ENCODE measurements around the gene TNFRSF18.
A peak's percentile ranks its signal among the peaks of the same experiment; 100 is the strongest.

TNFRSF18 gene

DNA sequence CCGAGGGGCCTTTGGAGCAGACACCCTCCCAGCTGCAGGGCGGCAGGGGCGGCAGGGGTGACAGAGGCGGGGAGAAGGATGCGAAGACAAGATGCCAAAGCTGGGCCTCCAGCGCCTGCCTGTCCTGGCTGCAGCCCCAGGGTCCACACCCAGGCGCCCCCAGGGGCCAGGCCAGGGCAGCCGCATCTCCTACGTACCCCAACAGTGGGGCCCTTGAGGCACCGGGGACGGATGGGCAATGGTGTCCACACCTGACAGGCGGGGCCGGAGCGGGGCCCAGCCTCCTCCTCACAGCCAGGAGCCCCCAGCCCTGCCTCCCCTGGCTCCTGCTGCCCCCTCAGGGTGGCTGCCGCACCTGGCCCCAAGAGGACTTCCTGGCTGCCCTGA lies 32.8 kb upstream of the TNFRSF18 start:
- TF ChIP-seq ZNF274 (IDR thresholded peaks at IDR 0.05; ENCODE audit: low read depth, low read length), result no peak
- no peak for TF ChIP-seq SUZ12 (IDR thresholded peaks at IDR 0.05; ENCODE audit: extremely low read depth, insufficient read depth, insufficient read length)
- TF ChIP-seq YY1 (IDR thresholded peaks at IDR 0.05; ENCODE audit: insufficient read depth, insufficient read length), result no peak
- H3K4me3 ChIP-seq (ENCODE audit: insufficient read length, low read depth), result no peak overlapping the region
- peaks cover 18% of the 10 kb centered on the region for H3K36me3 ChIP-seq (ENCODE audit: insufficient read depth, insufficient read length, low read length)
- H3K4me1 ChIP-seq (ENCODE audit: insufficient read depth, insufficient read length), result peaks cover 8% of the 10 kb centered on the region
- peak overlapping the region; percentile 3 for H3K9ac ChIP-seq (ENCODE audit: insufficient read length, low read depth)
- H3K27me3 ChIP-seq (ENCODE audit: insufficient read depth, insufficient read length), result no peaks in the 10 kb centered on the region
- no peak for DNase-seq (ENCODE audit: low read depth, low spot score)
- H3K9me3 ChIP-seq (ENCODE audit: insufficient read depth, low read length), result no peaks in the 10 kb centered on the region

DNA sequence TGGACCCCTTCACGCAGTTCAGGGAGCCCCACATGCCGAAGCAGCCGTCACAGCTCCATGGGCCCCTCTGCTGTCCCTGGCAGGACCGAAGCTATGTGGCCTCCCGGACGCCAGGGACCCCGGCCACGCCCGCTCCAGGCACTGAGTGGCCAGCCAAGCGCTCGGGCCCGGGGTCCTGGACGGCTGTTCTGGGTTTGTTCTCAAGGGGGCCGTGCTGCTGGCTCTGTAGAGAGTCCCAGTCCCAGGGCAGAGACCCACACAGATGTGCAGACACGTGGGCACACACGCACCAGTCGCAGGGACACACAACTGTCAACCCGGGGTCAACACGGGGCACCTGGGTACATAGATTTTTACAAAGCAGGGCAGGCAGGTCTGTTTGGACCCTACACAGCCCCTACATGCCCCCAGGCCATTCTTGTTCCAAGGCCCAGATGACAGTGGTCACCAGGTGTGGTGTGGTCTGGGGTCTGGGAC lies 32.3 kb upstream of the TNFRSF18 start:
- Histone ChIP-seq H3K4me1 (ENCODE audit: insufficient read depth, insufficient read length) (peaks cover 8% of the 10 kb centered on the region), H3K4me3 (ENCODE audit: insufficient read length, low read depth) (no peak overlapping the region)
- DNase-seq (ENCODE audit: low read depth, low spot score), result no peak

DNA sequence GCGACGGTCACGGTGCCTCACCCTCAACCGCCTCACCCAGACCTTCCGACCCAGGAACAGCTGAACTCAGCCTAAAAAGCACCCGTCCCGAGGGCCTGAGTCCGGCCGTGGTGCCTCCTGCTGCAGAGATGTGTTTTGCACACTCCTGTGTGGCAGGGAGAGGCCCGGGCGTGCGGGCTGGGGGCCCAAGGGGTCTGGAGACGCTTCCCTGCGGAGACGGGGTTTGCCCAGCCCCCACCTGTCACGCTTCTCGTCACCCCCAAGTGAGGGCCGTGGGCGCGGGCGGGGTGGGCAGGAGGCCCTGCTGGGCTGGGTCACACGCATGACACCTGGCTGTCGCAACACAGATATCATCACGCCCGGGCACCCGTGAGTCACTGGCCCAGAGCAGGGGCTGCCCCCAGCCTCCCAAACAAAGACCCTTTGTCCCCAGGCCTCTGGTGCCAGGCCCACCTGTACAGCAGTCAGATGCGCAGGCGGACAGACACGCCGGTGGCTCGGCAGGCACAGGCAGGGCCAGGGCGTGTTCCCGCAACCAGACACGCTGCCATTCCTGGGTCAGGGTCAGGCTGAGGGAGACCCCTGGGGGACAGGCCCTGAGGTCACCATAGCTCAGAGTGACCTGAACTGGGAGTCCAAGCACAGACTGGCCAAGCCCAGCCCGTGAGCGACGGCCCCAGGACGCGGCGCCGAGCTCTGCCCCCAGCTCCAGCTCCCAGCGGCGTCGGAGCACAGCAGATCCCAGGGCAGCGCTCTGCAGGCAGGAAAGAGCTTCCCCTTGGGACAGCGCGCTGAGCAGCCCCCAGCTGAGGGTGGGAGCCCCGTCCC lies 31.7 kb upstream of the TNFRSF18 start:
- Histone ChIP-seq H3K4me1 (ENCODE audit: insufficient read depth, insufficient read length) (peaks cover 11% of the 10 kb centered on the region), H3K36me3 (ENCODE audit: insufficient read depth, insufficient read length, low read length) (peaks cover 29% of the 10 kb centered on the region), H3K4me3 (ENCODE audit: insufficient read length, low read depth) (no peak overlapping the region), H3K9ac (ENCODE audit: insufficient read length, low read depth) (no peak overlapping the region), H3K27me3 (ENCODE audit: insufficient read depth, insufficient read length) (no peaks in the 10 kb centered on the region), H3K9me3 (ENCODE audit: insufficient read depth, low read length) (peaks cover 1% of the 10 kb centered on the region; the same call in 1 of the 2 replicates)
- TF ChIP-seq YY1 (IDR thresholded peaks at IDR 0.05; ENCODE audit: insufficient read depth, insufficient read length) (no peak), ZNF274 (IDR thresholded peaks at IDR 0.05; ENCODE audit: low read depth, low read length) (no peak), SUZ12 (IDR thresholded peaks at IDR 0.05; ENCODE audit: extremely low read depth, insufficient read depth, insufficient read length) (no peak)
- DNase-seq (ENCODE audit: low read depth, low spot score), result no peak

More for the DNA sequence above, 32.3 kb upstream of the TNFRSF18 start:
- no peak overlapping the region for H3K9ac ChIP-seq (ENCODE audit: insufficient read length, low read depth)
- peaks cover 23% of the 10 kb centered on the region for H3K36me3 ChIP-seq (ENCODE audit: insufficient read depth, insufficient read length, low read length)
- TF ChIP-seq SUZ12 (IDR thresholded peaks at IDR 0.05; ENCODE audit: extremely low read depth, insufficient read depth, insufficient read length) (no peak), ZNF274 (IDR thresholded peaks at IDR 0.05; ENCODE audit: low read depth, low read length) (no peak), YY1 (IDR thresholded peaks at IDR 0.05; ENCODE audit: insufficient read depth, insufficient read length) (no peak)
- no peaks in the 10 kb centered on the region for H3K9me3 ChIP-seq (ENCODE audit: insufficient read depth, low read length)
- H3K27me3 ChIP-seq (ENCODE audit: insufficient read depth, insufficient read length), result no peaks in the 10 kb centered on the region

DNA sequence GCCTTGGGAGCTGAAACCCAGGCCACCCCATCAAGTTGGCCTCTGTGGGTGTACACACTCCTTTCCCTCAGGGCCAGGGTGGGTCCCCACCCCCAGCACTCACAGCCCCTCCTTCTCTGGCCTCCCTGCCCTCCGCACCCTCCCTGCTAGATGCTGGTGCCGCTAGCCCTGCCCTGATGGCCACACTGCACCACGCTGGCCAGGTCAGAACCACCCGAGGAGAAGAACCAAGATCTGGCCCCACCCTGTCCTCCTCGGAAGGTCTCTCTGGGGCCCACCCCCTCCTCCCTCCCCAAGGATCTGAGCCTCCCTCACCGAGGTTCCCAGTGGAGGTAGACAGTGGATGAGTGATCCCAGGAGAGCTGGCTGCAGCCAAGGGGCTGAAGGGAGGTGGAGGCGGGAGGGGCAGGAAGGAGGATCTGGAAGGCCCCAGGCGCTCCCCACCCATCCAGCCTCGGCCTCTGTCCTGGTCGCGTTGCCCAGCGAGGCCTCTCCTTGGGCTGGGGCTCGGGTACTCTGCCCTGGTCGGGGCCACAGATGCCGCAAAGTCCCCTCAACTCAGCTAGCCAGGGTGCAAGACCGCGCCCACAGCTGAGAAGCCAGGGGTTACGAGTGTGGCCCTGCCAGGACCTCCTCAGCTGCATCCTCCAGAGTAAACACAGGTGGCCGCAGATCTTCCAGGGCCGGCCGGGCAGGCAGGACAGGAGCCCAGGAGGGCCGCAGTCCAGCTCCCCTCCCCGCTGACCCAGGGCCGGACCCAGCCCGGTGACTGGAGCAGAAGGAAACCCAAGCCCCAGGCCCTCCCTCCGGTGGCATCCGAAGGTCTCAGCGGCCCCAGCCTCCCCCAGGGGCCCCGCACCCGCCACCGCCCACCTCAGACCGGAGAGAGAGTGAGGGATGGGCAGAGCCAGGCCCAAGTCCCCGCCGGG lies 30.8 kb upstream of the TNFRSF18 start:
- Histone ChIP-seq H3K4me1 (ENCODE audit: insufficient read depth, insufficient read length) (peaks cover 11% of the 10 kb centered on the region), H3K27me3 (ENCODE audit: insufficient read depth, insufficient read length) (no peaks in the 10 kb centered on the region), H3K9ac (ENCODE audit: insufficient read length, low read depth) (no peak overlapping the region), H3K9me3 (ENCODE audit: insufficient read depth, low read length) (peaks cover 8% of the 10 kb centered on the region; the same call in 1 of the 2 replicates), H3K36me3 (ENCODE audit: insufficient read depth, insufficient read length, low read length) (peaks cover 31% of the 10 kb centered on the region), H3K4me3 (ENCODE audit: insufficient read length, low read depth) (no peak overlapping the region)
- no peak for DNase-seq (ENCODE audit: low read depth, low spot score)
- TF ChIP-seq YY1 (IDR thresholded peaks at IDR 0.05; ENCODE audit: insufficient read depth, insufficient read length) (no peak), SUZ12 (IDR thresholded peaks at IDR 0.05; ENCODE audit: extremely low read depth, insufficient read depth, insufficient read length) (no peak), ZNF274 (IDR thresholded peaks at IDR 0.05; ENCODE audit: low read depth, low read length) (no peak)

DNA sequence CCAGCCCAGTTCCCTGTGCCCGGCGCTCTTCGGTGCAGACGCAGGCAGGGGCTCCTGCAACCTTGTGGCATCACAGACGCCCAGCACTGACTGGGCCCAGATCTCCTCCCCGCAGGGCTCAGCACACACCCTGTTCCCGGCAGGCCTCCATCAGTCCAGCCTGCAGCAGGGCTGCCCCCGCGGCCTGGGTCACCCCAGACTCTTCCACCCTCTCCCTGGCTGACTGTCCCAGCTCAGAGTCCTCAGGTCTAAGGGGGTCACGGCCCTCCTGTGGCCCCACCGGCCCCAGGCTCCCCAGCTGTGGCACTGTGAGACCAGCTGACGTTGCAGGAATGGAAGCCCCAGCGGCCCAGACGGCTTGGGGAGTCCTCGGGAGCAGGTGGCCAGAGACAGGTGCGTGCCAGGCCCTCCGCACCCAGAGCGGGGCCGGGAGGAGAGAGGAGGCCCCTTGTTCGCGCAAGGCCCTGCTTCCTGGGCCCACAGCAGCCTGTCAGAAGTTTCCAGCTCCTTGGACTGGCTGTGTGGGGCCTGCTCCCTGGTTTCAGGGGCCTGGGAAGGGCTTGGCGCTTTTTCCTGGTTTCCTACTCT lies 29.9 kb upstream of the TNFRSF18 start:
- peaks cover 31% of the 10 kb centered on the region for H3K36me3 ChIP-seq (ENCODE audit: insufficient read depth, insufficient read length, low read length)
- peak overlapping the region; percentile 42 for H3K9ac ChIP-seq (ENCODE audit: insufficient read length, low read depth)
- H3K27me3 ChIP-seq (ENCODE audit: insufficient read depth, insufficient read length), result no peaks in the 10 kb centered on the region
- TF ChIP-seq ZNF274 (IDR thresholded peaks at IDR 0.05; ENCODE audit: low read depth, low read length) (no peak), SUZ12 (IDR thresholded peaks at IDR 0.05; ENCODE audit: extremely low read depth, insufficient read depth, insufficient read length) (no peak), YY1 (IDR thresholded peaks at IDR 0.05; ENCODE audit: insufficient read depth, insufficient read length) (no peak)
- peaks cover 11% of the 10 kb centered on the region for H3K4me1 ChIP-seq (ENCODE audit: insufficient read depth, insufficient read length)
- DNase-seq (ENCODE audit: low read depth, low spot score), result no peak
- no peak overlapping the region for H3K4me3 ChIP-seq (ENCODE audit: insufficient read length, low read depth)
- H3K9me3 ChIP-seq (ENCODE audit: insufficient read depth, low read length), result peaks cover 8% of the 10 kb centered on the region; the same call in 1 of the 2 replicates

DNA sequence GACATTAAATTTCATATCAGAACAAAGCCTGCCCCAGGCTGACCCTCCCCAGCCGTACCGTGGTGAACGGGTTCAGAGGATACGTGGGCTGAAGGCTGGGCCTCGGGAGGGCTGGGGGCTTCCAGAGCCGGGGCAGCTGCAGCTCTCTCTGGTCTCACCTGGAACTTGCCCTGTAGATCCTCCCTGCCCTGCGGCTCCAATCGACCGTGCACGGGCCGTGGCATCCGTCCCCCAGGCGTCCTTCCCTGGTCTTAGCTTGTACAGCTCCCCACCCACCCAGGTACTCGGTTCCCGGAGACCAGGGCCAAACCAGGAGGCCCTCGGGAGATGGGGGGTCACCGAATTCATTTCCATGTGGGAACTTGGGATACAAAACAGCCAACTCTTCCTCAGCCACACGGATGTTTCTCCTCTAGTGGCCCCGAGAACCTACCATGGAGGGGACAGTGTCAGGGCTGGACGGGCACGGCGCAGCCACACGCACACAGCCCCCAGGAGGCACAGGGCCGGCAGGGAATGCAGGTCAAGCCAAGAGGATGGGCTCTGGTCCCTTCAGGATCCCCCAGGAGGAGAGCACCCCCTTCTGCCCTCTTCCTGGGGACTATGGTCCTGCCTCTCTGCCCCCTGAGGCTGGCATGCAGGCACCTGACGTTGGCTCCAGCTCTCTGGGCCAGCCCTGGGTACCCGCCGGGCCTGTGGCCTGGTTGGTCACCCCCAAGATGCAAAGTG lies 28.8 kb upstream of the TNFRSF18 start:
- DNase-seq (ENCODE audit: low read depth, low spot score), result no peak
- Histone ChIP-seq H3K4me3 (ENCODE audit: insufficient read length, low read depth) (no peak overlapping the region), H3K27me3 (ENCODE audit: insufficient read depth, insufficient read length) (no peaks in the 10 kb centered on the region), H3K36me3 (ENCODE audit: insufficient read depth, insufficient read length, low read length) (peaks cover 32% of the 10 kb centered on the region), H3K9ac (ENCODE audit: insufficient read length, low read depth) (no peak overlapping the region), H3K4me1 (ENCODE audit: insufficient read depth, insufficient read length) (peaks cover 11% of the 10 kb centered on the region), H3K9me3 (ENCODE audit: insufficient read depth, low read length) (peaks cover 8% of the 10 kb centered on the region; the same call in 1 of the 2 replicates)
- TF ChIP-seq YY1 (IDR thresholded peaks at IDR 0.05; ENCODE audit: insufficient read depth, insufficient read length) (no peak), SUZ12 (IDR thresholded peaks at IDR 0.05; ENCODE audit: extremely low read depth, insufficient read depth, insufficient read length) (no peak), ZNF274 (IDR thresholded peaks at IDR 0.05; ENCODE audit: low read depth, low read length) (no peak)
